T-helper 1 cell (primary cell): ENCODE results near the gene SNRNP27.
"Not testable (repeated sequence)": the region's sequence is repeated elsewhere in the genome, so short reads cannot be mapped to it uniquely, and the experiment has no call there.

Experiments used
- DNase-seq, 5 donors: peaks; one replicate each; pipeline ENCODE4 v3.0.0-alpha.2; 2012 to 2020

SNRNP27 gene

GRCh38 chr2:69947325-69947931 lies 53.7 kb downstream of the SNRNP27 start:
- no peak for DNase-seq

- no peak for DNase-seq
Measured at GRCh38 chr2:69948032-69948962, 54.5 kb downstream of the SNRNP27 start.

GRCh38 chr2:69948963-69949645 lies 55.3 kb downstream of the SNRNP27 start:
- no peak for DNase-seq

DNA sequence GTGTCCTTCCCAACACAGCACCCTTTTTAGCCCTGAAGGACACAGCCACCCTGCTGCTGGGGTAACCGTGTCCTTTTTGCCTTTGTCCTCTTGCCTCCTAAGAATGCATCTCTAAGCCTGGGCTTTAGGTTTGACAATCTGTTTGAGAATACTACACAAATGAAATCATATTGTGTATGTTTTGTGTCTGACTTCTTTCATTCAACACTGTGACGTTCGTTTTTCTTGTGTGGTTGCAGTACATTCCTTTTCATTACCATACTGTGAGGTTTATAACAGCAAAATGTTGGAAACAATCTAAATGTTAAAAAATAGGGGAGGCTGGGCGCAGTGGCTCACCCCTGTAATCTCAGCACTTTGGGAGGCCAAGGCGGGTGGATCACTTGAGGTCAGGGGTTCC lies 56.5 kb downstream of the SNRNP27 start:
- DNase-seq = no peak

DNA sequence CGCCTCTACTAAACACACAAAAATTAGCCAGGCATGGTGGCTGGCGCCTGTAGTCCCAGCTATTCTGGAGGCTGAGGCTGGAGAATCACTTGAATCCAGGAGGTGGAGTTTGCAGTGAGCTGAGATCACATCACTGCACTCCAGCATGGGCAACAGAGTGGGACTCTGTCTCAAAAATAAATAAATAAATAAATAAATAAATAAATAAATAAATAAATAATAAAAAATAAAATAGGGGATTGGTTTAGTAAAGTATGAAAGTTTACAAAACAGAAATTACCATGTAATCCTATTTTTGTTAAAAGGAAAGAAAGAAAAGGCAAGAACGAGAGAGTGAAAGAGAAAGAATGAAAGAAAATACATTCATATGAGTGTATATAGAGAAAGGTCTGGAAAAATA lies 56.9 kb downstream of the SNRNP27 start:
- not testable (repeated sequence) for DNase-seq

DNA sequence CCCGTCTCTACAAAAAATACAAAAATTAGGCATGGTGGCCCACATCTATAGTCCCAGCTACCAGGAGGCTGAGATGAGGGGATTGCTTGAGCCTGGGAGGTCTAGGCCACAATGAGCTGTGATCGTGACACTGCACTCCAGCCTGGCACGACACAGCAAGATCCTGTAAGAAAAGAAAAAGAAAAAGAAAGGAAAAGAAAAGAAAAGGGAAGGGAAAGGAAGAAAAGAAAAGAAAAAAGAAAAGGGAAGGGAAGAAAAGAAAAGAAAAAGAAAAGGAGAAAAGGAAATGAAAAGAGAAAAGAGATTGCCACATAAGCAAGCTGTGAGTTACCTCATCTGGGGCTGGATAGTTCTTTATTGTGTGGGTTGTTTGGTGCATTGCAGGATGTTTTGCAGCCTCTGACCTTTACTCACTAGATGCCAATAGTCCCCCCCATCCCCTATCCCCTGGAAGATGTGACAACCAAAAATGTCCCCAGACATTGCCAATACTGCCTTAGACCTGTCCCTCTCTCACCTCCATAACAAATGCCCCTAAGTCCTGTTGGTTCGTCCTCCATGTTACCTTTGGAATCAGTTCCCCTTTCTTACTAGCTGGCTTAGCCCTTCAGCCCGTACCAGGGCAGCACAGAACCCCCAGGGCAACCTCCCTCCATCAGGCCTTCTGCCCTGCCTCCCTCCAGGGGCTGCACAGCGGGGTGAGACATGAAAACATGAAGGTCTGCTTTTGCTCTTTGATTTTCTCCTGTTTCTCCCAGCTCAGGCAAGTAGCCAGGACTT lies 58.8 kb downstream of the SNRNP27 start:
- DNase-seq = no peak

- no peak for DNase-seq
Measured at GRCh38 chr2:69954084-69954483, 60.3 kb downstream of the SNRNP27 start.
